Astrocyte (in vitro differentiated cells and primary cell): Measurements from ENCODE around the gene AASS. TPM values are rescaled to one million over a fixed set of nuclear protein-coding genes. Genes with fewer than 3 reads are reported as not detected.
"Not testable (repeated sequence)": the region's sequence is repeated elsewhere in the genome, so short reads cannot be mapped to it uniquely, and the experiment has no call there.

Experiments used
- DNase-seq: peaks from one replicate; pipeline ENCODE4 v3.0.0-alpha.2; 2010; ENCODE audit warnings: low read depth
- FAIRE-seq: peaks from 2 replicates; lab custom pipeline; 2011; peaks lifted over from hg19 to GRCh38; lab: Jason Lieb, UNC
- H2AFZ ChIP-seq: 2 replicates; pipeline ENCODE4 v1.6.0; 2012; ENCODE audit warnings: low read depth, low read length, inconsistent platforms
- H3K27ac ChIP-seq: 2 replicates; pipeline ENCODE4 v1.5.1; 2011; ENCODE audit warnings: low read depth, low read length, inconsistent platforms
- H3K27me3 ChIP-seq: 2 replicates; pipeline ENCODE4 v1.6.0; 2011; ENCODE audit warnings: low read length, inconsistent platforms; ENCODE audit not compliant: insufficient read depth
- H3K36me3 ChIP-seq: 2 replicates; pipeline ENCODE4 v1.5.1; 2011; ENCODE audit warnings: low read length, inconsistent platforms; ENCODE audit not compliant: insufficient read depth
- H3K4me1 ChIP-seq: 2 replicates; pipeline ENCODE4 v1.5.1; 2011; ENCODE audit warnings: low read length, inconsistent platforms; ENCODE audit not compliant: insufficient read depth
- H3K4me2 ChIP-seq: 2 replicates; pipeline ENCODE4 v1.6.0; 2012; ENCODE audit warnings: low read length, inconsistent platforms
- H3K4me3 ChIP-seq: 2 replicates; pipeline ENCODE4 v1.5.1; 2011; ENCODE audit warnings: low read depth, mild to moderate bottlenecking, low read length, inconsistent platforms; ENCODE audit not compliant: insufficient read depth
- H3K79me2 ChIP-seq: 2 replicates; pipeline ENCODE4 v1.6.0; 2012; ENCODE audit warnings: mild to moderate bottlenecking, low read length, inconsistent platforms; ENCODE audit not compliant: insufficient read depth
- H3K9ac ChIP-seq: 2 replicates; pipeline ENCODE4 v1.6.0; 2012; ENCODE audit warnings: mild to moderate bottlenecking, low read length, inconsistent platforms
- H3K9me3 ChIP-seq: 2 replicates; pipeline ENCODE4 v1.5.1; 2012; ENCODE audit warnings: low read depth, mild to moderate bottlenecking, low read length, inconsistent platforms; ENCODE audit not compliant: insufficient read depth
- H4K20me1 ChIP-seq: 2 replicates; pipeline ENCODE4 v1.6.0; 2012; ENCODE audit warnings: low read length, inconsistent platforms; ENCODE audit not compliant: insufficient read depth
- H3K27ac Mint-ChIP-seq: one replicate; pipeline ENCODE4 v1.8.0; 2021; ENCODE audit warnings: mild to moderate bottlenecking, mixed read lengths; ENCODE audit not compliant: unreplicated experiment
- H3K27me3 Mint-ChIP-seq: one replicate; pipeline ENCODE4 v1.8.0; 2021; ENCODE audit warnings: low read depth, mixed read lengths; ENCODE audit not compliant: unreplicated experiment
- H3K36me3 Mint-ChIP-seq: one replicate; pipeline ENCODE4 v1.8.0; 2021; ENCODE audit warnings: low read depth, mixed read lengths; ENCODE audit not compliant: unreplicated experiment
- H3K4me1 Mint-ChIP-seq: one replicate; pipeline ENCODE4 v1.8.0; 2021; ENCODE audit warnings: low read depth, mixed read lengths; ENCODE audit not compliant: unreplicated experiment
- H3K4me3 Mint-ChIP-seq: one replicate; pipeline ENCODE4 v1.8.0; 2021; ENCODE audit warnings: mild to moderate bottlenecking, moderate library complexity, mixed read lengths; ENCODE audit not compliant: unreplicated experiment
- H3K9me3 Mint-ChIP-seq: one replicate; pipeline ENCODE4 v1.8.0; 2021; ENCODE audit warnings: mild to moderate bottlenecking, mixed read lengths; ENCODE audit not compliant: unreplicated experiment
- EZH2 ChIP-seq: IDR thresholded peaks from 2 replicates; pipeline ENCODE4 v1.6.1; 2012; ENCODE audit warnings: mild to moderate bottlenecking, low read length, inconsistent platforms; ENCODE audit not compliant: insufficient read depth
- total RNA-seq: library from RNA; stranded (reverse); gene quantifications from 2 replicates; pipeline ENCODE4 v1.2.1, GENCODE V29; 2021
- TF ChIP-seq, protein P1 (sequence below): IDR thresholded peaks from 2 replicates; pipeline ENCODE4 v1.5.1; 2011; ENCODE audit warnings: low read depth, mild to moderate bottlenecking, inconsistent platforms, low read length, moderate library complexity; ENCODE audit not compliant: insufficient read depth

The AASS gene
- total RNA-seq, 1 donor from 2014 or later: 15.6 TPM

DNA sequence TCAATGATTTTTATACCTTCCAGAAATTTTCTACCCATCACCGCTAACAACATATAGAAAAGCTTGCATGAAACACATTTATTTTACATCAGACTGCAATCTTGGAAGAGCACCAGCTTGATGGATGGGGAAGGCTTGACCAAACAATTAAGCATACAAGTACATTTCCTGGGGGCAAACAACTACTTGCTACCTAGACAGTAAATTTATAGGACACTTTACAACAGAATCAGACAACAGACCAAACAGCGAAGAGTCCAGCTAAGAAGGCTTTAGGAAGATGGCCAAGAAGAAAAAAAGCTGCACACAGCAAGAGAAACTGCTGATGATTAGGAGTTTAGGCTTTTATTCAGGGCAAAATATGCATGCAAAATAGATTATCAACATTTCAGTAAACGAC is 8.0 kb downstream of the AASS start:
- FAIRE-seq (no peak), DNase-seq (no peak)
- no peaks in the 10 kb centered on the region for H3K36me3 Mint-ChIP-seq
- no peak overlapping the region for H3K27ac Mint-ChIP-seq
- no peaks in the 10 kb centered on the region for H3K27me3 Mint-ChIP-seq
- peaks cover 19% of the 10 kb centered on the region for H3K4me1 ChIP-seq
- no peak overlapping the region for H3K9ac ChIP-seq
- H3K27ac ChIP-seq: no peak overlapping the region
- no peaks in the 10 kb centered on the region for H3K9me3 ChIP-seq
- H3K27me3 ChIP-seq: no peaks in the 10 kb centered on the region
- H2AFZ ChIP-seq: no peak overlapping the region
- peak overlapping the region; percentile 86 for H3K4me2 ChIP-seq
- H4K20me1 ChIP-seq: no peaks in the 10 kb centered on the region
- H3K4me1 Mint-ChIP-seq: peaks cover 24% of the 10 kb centered on the region
- no peaks in the 10 kb centered on the region for H3K9me3 Mint-ChIP-seq
- no peak overlapping the region for H3K4me3 ChIP-seq
- H3K36me3 ChIP-seq: no peaks in the 10 kb centered on the region
- H3K4me3 Mint-ChIP-seq: no peak overlapping the region
- TF ChIP-seq, protein P1, sequence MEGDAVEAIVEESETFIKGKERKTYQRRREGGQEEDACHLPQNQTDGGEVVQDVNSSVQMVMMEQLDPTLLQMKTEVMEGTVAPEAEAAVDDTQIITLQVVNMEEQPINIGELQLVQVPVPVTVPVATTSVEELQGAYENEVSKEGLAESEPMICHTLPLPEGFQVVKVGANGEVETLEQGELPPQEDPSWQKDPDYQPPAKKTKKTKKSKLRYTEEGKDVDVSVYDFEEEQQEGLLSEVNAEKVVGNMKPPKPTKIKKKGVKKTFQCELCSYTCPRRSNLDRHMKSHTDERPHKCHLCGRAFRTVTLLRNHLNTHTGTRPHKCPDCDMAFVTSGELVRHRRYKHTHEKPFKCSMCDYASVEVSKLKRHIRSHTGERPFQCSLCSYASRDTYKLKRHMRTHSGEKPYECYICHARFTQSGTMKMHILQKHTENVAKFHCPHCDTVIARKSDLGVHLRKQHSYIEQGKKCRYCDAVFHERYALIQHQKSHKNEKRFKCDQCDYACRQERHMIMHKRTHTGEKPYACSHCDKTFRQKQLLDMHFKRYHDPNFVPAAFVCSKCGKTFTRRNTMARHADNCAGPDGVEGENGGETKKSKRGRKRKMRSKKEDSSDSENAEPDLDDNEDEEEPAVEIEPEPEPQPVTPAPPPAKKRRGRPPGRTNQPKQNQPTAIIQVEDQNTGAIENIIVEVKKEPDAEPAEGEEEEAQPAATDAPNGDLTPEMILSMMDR: no peak
- no peak for TF ChIP-seq EZH2
- H3K79me2 ChIP-seq: peaks cover 57% of the 10 kb centered on the region

DNA sequence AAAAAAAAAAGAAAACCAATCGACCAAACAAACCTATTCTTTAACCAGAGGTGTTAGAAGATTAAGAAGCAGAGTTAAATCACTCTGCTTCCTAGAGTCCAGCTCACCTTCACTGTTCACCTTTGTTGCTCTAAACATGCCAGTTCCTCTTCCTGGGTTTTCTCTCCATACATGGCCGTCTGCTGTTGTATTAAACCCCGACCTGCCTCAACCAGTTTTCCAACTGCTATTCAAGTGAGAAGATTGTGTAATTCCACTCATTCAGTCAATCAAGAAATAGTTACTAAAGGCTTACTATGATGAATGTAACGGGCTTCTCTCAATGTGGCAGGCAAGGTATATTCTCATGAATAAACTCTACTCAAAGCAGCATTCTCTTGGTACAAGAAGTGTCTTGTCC is 8.8 kb downstream of the AASS start:
- Histone ChIP-seq H3K27ac (no peak overlapping the region), H3K4me3 (no peak overlapping the region), H3K4me1 (peaks cover 19% of the 10 kb centered on the region), H3K36me3 (no peaks in the 10 kb centered on the region), H3K27me3 (no peaks in the 10 kb centered on the region), H3K4me2 (no peak overlapping the region), H2AFZ (no peak overlapping the region), H3K9ac (no peak overlapping the region), H3K9me3 (no peaks in the 10 kb centered on the region), H3K79me2 (peaks cover 49% of the 10 kb centered on the region), H4K20me1 (no peaks in the 10 kb centered on the region)
- no peak overlapping the region for H3K27ac Mint-ChIP-seq
- no peaks in the 10 kb centered on the region for H3K36me3 Mint-ChIP-seq
- peaks cover 21% of the 10 kb centered on the region for H3K4me1 Mint-ChIP-seq
- TF ChIP-seq, protein P1: no peak
- no peak for TF ChIP-seq EZH2
- no peak for FAIRE-seq
- no peaks in the 10 kb centered on the region for H3K9me3 Mint-ChIP-seq
- H3K27me3 Mint-ChIP-seq: no peaks in the 10 kb centered on the region
- no peak for DNase-seq
- H3K4me3 Mint-ChIP-seq: no peak overlapping the region

DNA sequence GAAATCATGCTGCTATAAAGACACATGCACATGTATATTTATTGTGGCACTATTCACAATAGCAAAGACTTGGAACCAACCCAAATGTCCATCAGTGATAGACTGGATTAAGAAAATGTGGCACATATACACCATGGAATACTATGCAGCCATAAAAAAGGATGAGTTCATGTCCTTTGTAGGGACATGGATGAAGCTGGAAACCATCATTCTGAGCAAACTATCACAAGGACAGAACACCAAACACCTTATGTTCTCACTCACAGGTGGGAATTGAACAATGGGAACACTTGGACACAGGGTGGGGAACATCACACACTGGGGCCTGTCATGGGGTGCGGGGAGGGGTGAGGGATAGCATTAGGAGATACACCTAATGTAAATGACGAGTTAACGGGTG is 9.3 kb downstream of the AASS start:
- Histone ChIP-seq H3K4me1 (peaks cover 19% of the 10 kb centered on the region), H3K79me2 (peaks cover 46% of the 10 kb centered on the region)
- H3K9ac ChIP-seq, H3K27me3 ChIP-seq, H3K27ac Mint-ChIP-seq, H3K36me3 Mint-ChIP-seq, H3K9me3 Mint-ChIP-seq, H3K4me2 ChIP-seq, H3K4me3 Mint-ChIP-seq, H3K27ac ChIP-seq, H3K4me3 ChIP-seq, DNase-seq, H3K9me3 ChIP-seq, H3K27me3 Mint-ChIP-seq, H2AFZ ChIP-seq, FAIRE-seq, H3K36me3 ChIP-seq, H4K20me1 ChIP-seq: not testable (repeated sequence)
- H3K4me1 Mint-ChIP-seq: peaks cover 21% of the 10 kb centered on the region
